Endothelial cell of umbilical vein (primary cell): ENCODE measurements around the gene PPM1M.
A peak's percentile ranks its signal among the peaks of the same experiment; 100 is the strongest.

ENCODE experiments used
- POLR2A ChIP-seq: IDR thresholded peaks from 2 replicates; pipeline ENCODE4 v1.6.1; 2012; ENCODE audit warnings: low read depth, mild to moderate bottlenecking, control low read depth, low read length
- POLR2AphosphoS5 ChIP-seq: IDR thresholded peaks from 2 replicates; pipeline ENCODE4 v1.6.1; 2012; ENCODE audit warnings: low read depth, mild to moderate bottlenecking, control low read depth, low read length, moderate library complexity; ENCODE audit not compliant: insufficient read depth
- TF ChIP-seq, protein P1 (sequence below), 2 donors: IDR thresholded peaks; 1 replicate in 1 of 2; 2 replicates in 1 of 2; pipeline ENCODE4 v1.5.1; 2011; ENCODE audit warnings: low read length in 2 of 2, mild to moderate bottlenecking in 2 of 2, moderate library complexity in 2 of 2, control low read depth in 1 of 2, inconsistent platforms in 1 of 2, low read depth in 1 of 2; ENCODE audit not compliant: insufficient read depth in 1 of 2; ENCODE audit errors: extremely low read depth in 1 of 2

DNA sequence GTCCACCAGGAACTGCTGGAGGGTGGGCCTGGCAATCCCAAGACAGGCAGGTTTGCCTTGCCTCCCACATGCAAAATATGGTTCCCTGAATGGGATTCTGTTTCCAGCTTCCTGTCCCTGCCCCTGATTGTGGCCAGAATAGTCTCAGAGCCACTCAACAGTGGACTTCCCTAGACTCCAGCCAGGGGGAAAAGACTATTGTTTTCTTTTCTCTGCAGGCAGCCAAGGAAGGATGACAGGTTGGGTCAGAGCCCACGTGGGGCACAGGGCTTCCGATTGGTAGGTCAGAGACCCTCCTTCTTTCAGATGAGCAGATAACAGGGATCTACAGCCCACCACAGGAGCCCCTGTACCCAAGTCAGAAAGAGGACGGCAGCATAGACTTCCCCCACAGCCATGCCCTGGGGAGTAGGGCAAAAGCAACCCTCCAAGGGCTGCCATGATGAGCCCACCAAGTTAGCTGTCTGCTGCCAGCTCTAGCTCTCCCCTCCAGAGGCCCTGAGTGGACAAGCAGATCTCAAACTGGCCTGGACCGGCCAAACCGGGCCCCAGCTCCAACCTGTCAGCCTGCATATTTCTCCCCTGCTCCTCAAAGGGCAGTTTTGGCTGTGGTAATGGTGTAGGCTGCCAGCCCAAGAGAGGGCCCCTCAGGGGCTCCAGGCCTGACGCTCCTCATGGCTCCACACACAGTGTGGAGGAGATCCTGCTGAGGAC is 26.5 kb upstream of the PPM1M start:
- peak; percentile 34 for TF ChIP-seq POLR2AphosphoS5
- peak; percentile 25 for TF ChIP-seq POLR2A
- TF ChIP-seq, protein P1, sequence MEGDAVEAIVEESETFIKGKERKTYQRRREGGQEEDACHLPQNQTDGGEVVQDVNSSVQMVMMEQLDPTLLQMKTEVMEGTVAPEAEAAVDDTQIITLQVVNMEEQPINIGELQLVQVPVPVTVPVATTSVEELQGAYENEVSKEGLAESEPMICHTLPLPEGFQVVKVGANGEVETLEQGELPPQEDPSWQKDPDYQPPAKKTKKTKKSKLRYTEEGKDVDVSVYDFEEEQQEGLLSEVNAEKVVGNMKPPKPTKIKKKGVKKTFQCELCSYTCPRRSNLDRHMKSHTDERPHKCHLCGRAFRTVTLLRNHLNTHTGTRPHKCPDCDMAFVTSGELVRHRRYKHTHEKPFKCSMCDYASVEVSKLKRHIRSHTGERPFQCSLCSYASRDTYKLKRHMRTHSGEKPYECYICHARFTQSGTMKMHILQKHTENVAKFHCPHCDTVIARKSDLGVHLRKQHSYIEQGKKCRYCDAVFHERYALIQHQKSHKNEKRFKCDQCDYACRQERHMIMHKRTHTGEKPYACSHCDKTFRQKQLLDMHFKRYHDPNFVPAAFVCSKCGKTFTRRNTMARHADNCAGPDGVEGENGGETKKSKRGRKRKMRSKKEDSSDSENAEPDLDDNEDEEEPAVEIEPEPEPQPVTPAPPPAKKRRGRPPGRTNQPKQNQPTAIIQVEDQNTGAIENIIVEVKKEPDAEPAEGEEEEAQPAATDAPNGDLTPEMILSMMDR (IDR thresholded peaks at IDR 0.05; ENCODE audit: extremely low read depth in 1 of 2, insufficient read depth in 1 of 2, low read depth in 1 of 2, low read length in 2 of 2), result no peak
